ENCODE data around the gene EMP2.

DNA sequence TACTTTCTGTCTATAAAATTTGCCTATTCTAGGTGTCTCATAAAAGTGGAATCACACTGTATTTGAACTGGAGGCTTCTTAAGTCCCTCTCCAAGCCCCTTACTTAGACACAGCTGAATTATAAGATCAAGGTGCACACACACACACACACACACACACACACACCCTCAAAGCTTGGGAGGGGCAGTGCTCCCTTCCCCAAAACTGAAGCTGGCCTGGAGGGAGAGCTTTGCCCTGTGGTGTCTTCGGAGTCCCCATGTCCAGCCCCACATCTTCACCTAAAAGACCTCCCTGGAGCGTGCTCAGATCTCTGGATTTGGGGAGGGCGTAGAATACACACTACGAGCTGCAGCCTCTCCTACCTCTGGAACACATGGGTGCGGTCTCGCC, 828 bp downstream of the EMP2 start:
- TF ChIP-seq EZH2 (IDR thresholded peaks at IDR 0.05; ENCODE audit: low read length, missing control alignments): no peak
- TF ChIP-seq, protein P1, sequence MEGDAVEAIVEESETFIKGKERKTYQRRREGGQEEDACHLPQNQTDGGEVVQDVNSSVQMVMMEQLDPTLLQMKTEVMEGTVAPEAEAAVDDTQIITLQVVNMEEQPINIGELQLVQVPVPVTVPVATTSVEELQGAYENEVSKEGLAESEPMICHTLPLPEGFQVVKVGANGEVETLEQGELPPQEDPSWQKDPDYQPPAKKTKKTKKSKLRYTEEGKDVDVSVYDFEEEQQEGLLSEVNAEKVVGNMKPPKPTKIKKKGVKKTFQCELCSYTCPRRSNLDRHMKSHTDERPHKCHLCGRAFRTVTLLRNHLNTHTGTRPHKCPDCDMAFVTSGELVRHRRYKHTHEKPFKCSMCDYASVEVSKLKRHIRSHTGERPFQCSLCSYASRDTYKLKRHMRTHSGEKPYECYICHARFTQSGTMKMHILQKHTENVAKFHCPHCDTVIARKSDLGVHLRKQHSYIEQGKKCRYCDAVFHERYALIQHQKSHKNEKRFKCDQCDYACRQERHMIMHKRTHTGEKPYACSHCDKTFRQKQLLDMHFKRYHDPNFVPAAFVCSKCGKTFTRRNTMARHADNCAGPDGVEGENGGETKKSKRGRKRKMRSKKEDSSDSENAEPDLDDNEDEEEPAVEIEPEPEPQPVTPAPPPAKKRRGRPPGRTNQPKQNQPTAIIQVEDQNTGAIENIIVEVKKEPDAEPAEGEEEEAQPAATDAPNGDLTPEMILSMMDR (conservative IDR thresholded peaks at IDR 0.05 in 1 of 2, IDR thresholded peaks at IDR 0.05 in 1 of 2; ENCODE audit: low read depth in 1 of 2, low read length in 2 of 2): no peak

Data from fibroblast of lung (primary cell).